SIG-M5 treated with dmso at 0.1 percent for 504 hours (cell line): ENCODE data around the gene PHTF1.
A peak's percentile ranks its signal among the peaks of the same experiment; 100 is the strongest.

ENCODE experiments used
- DNase-seq: peaks from one replicate; lab custom pipeline; 2025; ENCODE audit not compliant: unreplicated experiment; lab: John Stamatoyannopoulos, UW

Gene PHTF1

DNA sequence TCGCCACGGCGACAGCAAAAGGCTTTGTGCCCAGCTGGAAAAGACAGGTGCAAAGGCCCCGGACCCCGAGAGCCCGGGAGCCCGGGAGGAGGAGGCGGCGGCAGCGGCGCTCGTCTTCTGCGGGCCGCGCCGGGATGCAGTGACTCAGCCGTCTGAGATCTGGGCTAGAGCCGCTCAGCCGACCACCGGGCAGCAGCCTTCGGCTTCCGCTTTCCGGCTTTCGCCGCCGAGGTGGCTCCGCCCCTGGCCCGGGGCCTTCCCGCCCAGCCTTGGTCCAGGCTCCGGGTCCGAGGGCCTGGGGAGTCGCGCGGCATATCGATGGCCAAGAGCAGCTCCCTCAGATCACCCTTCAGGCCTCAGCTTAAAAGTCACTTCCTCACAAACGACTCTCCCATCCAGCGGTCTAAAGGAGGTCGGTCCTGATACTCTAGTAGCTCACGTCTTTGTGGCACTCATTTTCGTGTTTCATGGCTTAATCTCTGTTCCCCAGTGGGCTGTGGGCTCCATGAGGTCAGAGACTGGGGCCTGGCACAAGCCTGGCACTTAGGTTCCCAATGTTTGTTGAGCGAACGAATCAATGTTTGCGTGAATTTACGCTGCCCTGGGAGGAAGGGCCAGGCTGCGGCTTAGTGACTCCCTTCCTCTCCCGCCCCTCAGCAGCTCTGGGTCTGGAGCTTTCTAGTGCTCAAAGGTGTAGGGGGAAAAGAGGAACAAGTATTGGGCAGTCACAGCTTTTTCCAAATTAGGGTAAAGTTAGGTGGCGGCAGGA lies at the start of gene PHTF1:
TSS of gene PHTF1 (minus strand) at position 154 of the 769 bp plus-strand sequence. CDS start 783 bp downstream, outside the sequence.
- peak; percentile 77 for DNase-seq

DNA sequence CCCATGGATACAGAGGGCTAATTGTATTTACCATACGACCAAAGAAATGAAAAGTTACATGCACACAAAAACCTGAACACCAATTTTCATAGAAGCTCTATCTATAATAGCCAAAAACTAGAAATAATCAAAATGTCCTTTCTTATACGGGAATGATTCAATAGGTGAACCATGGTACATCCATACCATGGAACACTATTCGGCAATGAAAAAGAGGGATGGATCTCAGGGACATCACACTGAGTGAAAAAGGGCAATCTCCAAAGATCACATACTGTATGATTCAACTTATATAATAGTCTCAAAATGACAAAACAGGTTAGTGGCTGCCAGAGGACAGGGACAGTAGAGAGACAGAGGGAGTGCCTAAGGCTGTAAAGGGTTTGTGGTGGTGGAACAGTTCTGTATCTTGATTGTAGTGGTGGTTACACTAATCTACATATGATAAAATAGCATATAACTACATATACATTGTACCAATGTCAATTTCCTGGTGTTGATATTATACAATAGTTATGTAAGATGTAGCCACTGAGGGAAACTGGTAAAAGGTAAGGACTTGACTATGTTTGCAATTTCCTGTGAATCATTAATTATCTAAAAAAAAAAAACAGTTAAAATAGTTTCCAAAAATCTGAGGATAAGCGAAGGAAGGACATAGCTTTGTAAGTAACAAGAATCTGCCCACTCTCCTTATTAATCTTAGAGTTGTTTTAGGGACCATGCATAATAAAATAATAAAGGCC lies 49.3 kb upstream of the PHTF1 start:
- DNase-seq, result no peak

DNA sequence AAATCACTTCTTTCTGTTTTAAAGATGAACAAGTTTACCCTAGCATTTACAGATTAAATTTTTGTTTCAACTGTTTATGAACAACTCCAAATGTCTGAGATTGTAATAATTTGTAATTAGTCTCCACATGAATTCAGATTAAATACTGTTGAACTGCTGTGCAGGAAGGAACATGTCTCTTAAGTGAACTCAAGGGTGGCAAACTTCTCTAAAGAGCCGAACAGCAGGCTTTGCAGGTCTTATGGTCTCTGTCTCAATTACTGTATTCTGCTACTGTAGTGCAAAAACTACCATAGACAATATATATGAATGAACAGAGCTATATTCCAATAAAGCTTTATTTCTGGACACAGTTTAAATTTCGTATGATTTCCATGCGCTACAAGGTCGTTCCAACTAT lies 46.4 kb upstream of the PHTF1 start:
- no peak for DNase-seq

DNA sequence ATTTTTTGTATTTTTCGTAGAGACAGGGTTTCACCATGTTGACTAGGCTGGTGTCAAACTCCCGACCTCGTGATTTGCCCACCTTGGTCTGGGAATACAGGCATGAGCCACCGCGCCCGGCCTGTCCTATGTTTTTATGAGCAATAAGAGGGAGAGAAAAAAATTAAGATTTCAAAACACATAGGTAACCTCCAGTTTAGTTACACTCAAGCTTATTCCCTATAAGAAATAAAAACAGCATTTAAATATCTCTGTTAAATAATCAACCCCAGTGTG lies 45.9 kb upstream of the PHTF1 start:
- no peak for DNase-seq

DNA sequence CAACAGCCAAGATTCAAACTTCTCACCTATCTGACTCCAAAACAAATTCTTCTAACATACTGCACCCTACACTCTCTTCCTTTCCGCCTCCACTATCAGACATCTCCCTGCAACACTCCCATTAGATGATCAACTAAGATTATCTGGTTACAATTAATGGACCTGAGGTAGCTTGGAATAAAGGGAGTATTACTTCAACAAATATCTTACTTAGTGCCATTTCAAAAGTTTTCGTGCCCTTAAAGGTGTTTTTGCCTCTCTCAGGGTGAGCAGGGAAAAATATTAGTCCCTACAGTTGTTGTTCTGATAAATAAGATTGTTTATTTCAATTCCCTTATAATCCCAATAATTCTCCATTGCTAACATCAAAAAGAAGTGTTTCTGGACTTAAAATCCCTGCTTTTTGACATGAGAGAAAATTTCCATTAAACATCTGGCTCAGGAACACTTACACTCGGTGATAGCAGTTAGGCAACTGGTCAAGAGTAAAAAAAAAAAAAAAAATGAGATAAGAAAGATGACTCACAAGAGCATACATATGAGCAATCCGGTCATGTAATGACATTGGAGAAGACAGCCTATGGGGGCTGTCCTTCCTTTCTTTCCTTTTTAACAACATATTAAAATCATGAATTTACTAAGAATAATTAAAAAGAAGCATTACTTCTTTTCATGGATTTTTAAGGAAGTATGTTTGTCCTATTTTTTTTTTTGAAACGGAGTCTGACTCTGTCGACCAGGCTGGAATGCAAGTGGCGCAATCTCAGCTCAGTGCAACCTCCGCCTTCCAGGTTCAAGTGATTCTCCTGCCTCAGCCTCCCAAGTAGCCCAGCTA lies 45.4 kb upstream of the PHTF1 start:
- DNase-seq, result peak; percentile 63

DNA sequence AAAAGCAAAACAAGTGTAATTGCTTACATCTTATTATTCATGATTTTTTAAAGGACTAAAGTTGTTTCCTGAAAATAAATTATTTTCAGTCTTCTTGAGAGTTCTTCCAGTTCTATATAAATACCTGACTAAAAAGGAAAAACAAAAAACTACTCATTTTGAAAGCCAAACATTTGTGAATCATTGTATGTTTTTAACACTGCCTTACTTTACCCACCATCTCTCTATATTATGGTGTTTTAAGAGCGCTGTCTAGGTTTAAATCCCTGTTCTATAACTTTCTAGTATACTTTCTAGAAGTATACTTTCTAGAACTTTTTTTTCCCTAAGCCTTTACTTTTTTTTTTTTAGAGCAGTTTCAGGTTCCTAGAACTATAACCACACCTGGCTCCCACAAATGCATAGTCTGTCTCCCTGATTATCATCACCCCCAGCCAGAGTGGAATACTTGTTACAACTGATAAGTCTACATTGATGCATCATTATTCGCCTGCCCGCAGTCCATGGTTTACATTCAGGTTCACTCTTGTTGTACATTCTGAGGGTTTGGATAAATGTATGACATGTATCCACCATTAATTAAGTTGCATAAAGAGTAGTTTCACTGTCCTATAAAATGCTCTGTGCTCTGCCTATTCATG lies 43.2 kb upstream of the PHTF1 start:
- DNase-seq, result no peak

DNA sequence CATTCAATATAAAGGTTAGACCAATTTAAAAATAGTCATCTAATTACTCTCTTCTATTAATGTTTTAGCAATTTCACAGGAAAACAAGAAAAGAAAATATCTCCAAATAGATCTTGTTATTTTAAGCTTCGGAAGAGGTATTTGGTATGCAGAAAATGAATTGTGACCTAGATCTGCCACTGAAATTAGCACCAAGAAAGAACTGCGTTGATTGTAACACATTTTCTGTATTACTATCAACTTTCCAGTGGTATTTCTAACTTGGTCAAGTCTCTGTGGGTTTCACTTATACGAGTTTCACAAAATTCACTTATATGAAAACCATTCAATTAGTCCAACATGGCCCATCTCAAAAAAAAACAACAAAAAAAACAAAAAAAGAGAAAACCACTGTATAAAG lies 41.2 kb upstream of the PHTF1 start:
- DNase-seq, result no peak

DNA sequence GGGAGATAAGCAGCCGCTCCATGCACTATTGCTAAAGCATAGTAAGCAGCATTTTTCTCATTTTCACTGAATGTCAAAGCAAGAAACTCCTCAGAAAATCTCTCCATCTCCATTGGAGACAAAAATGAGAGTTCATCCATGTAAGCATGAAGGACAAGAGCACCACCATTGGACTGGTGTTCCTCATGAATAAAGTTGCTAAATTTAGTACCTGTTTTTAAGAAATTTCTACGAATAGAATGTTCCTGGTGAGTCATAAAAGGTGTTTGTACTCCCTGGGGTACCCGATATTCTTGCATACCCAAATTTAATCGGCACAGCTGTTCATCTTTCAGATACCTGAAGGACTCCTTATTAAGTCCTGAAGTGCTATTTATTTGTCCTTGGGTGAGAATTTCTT lies 38.2 kb upstream of the PHTF1 start:
- DNase-seq, result no peak

DNA sequence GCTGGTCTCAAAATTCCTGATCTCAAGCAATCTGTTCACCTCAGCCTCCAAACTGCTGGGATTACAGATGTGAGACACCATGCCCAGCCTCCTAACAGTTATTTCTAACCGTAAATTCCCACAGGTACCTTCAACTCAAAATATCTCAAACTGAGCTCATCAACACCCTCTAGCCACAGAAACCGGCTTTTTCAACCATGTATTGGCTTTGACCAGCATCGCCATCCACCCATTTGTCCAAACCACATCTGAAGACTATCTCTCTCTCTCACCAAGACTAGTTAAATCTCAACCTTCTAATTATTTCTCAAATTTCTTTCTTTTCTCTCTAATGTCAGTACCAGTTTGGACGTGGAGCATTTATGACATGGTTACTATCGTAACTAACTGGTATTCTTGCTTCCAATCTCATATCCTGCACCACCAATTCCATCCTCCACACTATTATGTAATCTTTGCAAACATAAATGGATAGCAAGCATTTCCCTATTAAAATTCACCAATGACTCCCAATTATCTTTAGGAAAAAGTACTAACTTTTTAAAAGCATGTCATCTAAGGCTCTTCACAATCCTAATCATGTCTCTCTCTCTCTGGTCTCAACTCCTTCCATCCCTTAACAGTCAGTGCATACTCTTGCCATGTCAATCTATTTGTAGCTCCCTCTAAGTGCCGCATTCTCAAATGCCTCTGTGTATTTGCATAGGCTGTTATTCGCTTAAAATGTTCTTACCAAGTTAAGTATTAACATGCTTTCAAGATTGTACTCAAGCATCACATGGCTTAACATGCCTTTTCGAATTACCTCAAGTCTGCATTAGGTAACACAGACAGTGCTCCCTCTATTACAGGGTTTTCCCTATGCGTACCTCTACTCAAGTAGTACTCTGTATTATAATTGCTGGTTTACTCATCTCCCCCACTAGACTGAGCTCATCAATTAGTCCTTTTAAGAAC lies 34.9 kb upstream of the PHTF1 start:
- no peak for DNase-seq

DNA sequence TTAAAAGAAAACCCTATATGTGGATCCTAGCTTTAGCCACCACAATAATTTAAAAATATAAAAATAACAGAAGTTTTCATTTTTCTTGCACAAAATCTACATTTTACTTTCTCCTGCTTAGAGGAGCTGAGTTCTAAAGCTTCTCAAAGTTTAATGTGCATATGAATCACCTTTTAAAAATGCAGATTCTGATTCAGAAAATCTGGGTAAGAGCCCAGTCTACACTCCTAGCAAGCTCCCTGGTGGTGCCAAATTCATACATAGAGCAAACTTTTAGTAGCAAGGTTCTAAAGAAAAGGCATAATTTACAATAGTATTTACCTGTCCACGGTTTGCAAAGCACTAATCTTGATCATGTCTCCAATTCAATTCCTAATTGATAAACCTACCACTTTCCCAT lies 33.7 kb upstream of the PHTF1 start:
- DNase-seq, result no peak

DNA sequence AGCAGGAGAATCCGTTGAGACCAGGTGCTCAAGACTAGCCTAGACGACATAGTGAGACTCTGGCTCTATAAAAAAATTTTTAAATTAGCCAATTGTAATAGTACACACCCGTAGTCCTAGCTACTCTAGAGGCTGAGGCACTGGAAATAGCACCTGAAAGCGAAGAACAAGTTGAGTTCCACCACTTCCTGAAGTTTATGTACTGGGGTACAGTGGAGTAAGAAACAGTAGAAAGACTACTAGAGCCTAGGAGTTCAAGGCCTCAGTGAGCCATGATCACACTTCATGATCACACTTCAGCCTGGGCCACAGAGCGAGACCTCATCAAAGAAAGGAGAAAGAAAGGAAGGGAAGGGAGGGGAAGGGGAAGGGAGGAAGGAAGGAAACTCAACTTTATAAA lies 33.2 kb upstream of the PHTF1 start:
- no peak for DNase-seq

DNA sequence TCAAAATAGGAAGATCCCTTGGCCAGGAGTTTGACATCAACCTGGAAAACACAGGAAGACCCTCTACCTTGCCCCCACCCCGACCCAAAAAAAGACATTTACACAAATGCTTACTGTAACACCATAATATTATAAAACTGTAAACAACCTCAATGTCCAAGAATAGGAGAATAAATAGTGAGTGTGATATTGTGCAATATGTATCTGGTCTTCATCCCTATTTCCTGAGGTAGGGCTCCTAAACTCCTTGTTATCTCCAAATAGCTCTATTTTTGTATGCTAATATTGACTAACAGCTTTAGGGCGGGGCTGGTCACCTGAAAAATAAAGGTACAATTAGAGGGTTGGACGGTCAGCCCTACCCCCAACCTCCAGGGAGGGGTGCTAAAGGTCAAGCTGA lies 29.5 kb upstream of the PHTF1 start:
- DNase-seq, result no peak

DNA sequence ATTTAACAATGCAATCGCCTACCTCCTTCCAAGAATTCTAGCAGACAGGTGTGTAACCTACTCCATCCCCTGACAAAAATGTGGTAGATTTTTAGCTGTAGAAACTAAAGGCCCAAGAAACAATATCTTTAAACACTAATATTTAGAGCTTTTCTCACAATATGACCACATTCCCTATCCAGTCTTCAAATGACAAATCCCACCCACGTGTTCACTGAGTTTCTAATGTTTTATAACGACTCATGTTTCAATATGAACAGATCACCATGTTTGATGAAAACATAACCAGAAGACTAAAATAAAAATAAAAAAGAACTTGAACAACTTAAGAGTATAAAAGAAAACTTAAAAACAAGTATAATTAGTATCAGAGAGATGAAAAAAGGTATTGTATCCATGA lies 28.4 kb upstream of the PHTF1 start:
- DNase-seq, result no peak

DNA sequence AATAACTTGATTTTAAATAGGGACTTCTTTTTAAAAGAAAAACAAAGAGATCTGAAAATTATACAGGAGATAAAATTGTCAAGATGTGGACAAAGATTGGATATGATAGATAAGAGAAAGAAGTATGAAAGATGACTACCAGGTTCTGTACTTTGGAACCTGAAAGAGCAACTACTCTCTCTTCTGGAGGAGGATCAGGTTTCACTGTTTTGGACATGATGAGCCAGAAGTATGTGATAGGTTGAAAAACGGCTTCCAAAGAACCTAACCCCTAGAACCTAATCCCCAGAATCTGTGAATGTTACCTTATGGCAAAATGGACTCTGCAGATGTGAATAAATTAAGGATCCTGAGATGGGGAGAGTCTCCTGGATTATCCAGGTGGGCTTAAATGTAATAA lies 26.8 kb upstream of the PHTF1 start:
- no peak for DNase-seq

DNA sequence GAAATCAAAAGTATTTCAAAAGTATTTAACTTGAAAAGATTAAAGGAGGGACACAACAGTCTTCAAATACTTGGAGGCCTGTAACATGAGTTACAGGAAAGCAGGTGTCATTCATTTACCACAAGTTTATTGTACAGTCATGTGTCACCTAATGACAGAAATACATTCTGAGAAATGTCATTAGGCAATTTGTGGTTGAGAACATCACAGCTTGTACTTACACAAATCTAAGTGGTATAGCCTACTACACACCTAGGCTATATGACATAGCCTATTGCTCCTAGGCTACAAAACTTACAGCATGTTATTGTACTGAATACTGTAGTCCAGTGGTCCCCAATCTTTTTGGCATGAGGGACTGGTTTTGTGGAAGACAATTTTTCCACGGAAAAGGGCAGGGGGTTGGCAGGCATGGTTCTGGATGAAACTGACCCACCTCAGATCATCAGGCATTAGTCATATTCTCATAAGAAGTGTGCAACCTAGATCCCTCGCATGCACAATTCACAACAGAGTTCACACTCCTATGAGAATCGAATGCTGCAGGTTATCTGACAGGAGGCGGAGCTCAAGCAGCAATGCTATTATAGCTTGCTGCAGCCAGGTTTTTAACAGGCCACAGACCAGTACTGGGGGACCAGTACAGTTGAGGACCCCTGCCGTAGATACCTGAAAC lies 25.0 kb upstream of the PHTF1 start:
- no peak for DNase-seq

DNA sequence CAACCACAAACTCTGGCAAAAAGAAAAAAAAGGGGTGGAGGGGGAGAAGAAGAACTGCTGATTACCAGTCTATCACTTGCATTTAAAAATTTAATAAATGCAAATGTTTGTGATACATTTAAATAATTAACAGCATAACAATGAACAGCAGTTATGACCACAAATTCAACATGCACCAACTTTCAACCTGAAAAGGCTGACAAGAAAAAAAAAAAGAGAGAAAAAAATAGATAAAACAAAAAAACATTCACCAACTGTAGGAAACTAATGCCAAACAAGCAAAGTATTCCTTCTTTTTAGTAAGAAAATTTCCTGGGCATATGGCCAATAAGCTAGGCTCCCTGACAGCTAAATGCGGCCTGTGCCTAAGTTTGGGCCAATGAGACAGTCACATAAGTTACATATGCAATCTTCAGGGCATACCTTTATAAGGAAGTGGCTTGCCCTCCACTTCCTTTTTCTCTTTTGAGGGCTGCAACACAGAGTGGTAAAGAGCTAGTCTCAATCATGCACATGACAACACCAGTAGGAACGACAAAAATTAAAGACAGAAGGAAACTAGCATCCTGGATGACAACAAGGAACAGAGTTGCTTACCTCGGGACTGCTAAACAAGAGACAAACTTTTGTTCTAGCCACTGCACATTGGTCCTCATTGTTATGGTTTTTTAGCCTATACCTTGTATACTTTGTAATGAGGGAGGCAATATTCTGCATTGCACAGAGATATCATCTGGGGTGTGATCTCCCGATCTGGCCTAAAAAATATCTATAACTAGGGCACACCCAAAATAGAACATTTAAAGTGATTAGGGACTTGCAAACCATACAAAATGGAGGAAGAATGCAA lies 24.2 kb upstream of the PHTF1 start:
- DNase-seq, result peak; percentile 91

DNA sequence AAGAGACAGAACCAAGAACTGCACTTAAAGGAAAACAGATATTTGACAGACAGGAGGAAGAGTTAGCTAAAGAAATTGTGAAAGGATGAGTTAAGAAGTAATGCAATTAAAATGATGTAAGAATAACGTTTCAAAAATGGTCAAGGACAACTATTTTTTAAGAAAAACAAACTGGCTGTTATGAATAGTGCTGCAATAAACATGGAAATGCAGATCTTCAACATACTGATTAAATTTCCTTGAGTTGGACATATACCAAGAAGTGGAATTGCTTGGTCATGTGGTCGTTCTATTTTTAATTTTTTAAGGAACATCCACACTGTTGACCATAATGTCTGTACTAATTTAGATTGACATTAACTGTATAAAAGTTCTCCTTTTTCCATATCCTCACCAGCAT lies 23.1 kb upstream of the PHTF1 start:
- DNase-seq, result peak; percentile 32

DNA sequence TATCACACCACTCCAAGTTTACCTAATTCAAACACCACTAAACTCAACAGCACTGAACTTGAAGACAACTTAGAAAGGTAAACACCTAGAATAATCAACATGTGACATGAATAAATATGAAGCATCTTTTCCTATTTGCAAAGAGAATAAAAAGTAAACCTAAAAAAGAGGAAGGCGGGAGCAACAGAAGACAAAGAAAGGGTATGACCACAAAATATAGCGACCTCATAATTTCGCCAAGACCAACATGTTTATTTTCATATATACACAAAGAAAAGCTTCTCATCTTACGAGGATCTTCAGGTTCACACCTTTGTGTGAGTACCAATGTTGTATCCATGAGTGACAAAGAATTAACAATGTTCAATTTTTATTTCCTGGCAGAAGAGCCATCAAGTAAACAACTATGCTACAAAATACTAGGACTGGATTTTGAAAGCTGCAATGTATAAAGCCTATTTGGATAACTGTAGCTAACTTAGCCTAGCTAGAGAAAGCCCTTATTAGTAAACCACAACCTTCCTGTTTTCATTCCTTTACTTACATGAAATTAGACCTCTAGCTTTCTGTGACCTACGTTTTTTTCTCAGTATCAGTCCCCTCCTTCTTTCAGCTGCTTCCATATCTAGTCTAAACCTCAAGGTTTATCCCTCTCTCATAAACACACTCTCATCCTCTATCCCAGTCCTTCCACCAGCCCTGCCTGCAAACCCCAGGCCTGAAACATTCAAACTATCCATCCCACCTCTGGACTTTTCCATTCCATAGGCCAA lies 21.3 kb upstream of the PHTF1 start:
- DNase-seq, result peak; percentile 19
